HCEC 1CT (cell line): Measurements from ENCODE around the gene PER2.

Experiments
- DNase-seq: peaks from one replicate; pipeline ENCODE4 v3.0.0-alpha.2; 2017

Gene PER2

GRCh38 chr2:238242731-238243495 is 45.5 kb downstream of the PER2 start:
- DNase-seq, result no peak

GRCh38 chr2:238241970-238242369 is 46.4 kb downstream of the PER2 start:
- DNase-seq, result no peak

- DNase-seq, result no peak
These were observed 47.4 kb downstream of the PER2 start for GRCh38 chr2:238240757-238241711.

GRCh38 chr2:238239863-238240756 is 48.3 kb downstream of the PER2 start, which contains the start of gene HES6:
HES6 (minus strand) TSS chr2:238240038; CDS start chr2:238239905, 133 bp downstream.
- DNase-seq, result peak; percentile 88

GRCh38 chr2:238239543-238239862 is 48.9 kb downstream of the PER2 start:
- DNase-seq, result no peak

GRCh38 chr2:238238766-238239542 is 49.5 kb downstream of the PER2 start:
- no peak for DNase-seq

- DNase-seq, result no peak
These were observed 50.1 kb downstream of the PER2 start for GRCh38 chr2:238238311-238238765.

- no peak for DNase-seq
These were observed 50.8 kb downstream of the PER2 start for GRCh38 chr2:238237431-238238135.

GRCh38 chr2:238236571-238236970 is 51.8 kb downstream of the PER2 start:
- DNase-seq, result no peak

- no peak for DNase-seq
These were observed 52.6 kb downstream of the PER2 start for GRCh38 chr2:238235856-238236255.

- no peak for DNase-seq
These were observed 53.1 kb downstream of the PER2 start for GRCh38 chr2:238235331-238235732.

GRCh38 chr2:238233625-238234024 is 54.8 kb downstream of the PER2 start:
- no peak for DNase-seq

GRCh38 chr2:238231809-238232208 is 56.6 kb downstream of the PER2 start:
- no peak for DNase-seq

- DNase-seq, result no peak
These were observed 57.1 kb downstream of the PER2 start for GRCh38 chr2:238231251-238231793.

- DNase-seq, result no peak
These were observed 57.7 kb downstream of the PER2 start for GRCh38 chr2:238230699-238231098.

- no peak for DNase-seq
These were observed 59.7 kb downstream of the PER2 start for GRCh38 chr2:238228700-238229099.

GRCh38 chr2:238227587-238228032 is 60.8 kb downstream of the PER2 start:
- DNase-seq, result no peak

- no peak for DNase-seq
These were observed 61.5 kb downstream of the PER2 start for GRCh38 chr2:238226698-238227586.

- DNase-seq, result no peak
These were observed 62.3 kb downstream of the PER2 start for GRCh38 chr2:238225911-238226697.
